GM10266 (cell line): ENCODE data around the gene PRKN.

Experiments used
- DNase-seq: peaks from one replicate; pipeline ENCODE4 v3.0.0; 2012; ENCODE audit errors: extremely low spot score
- TF ChIP-seq, protein P1 (sequence below): IDR thresholded peaks from 2 replicates; pipeline ENCODE4 v1.5.1; 2012; ENCODE audit warnings: mild to moderate bottlenecking, low read depth; ENCODE audit not compliant: control insufficient read depth, insufficient read depth; ENCODE audit errors: missing control alignments

PRKN gene

GRCh38 chr6:161596807-161597520, 1130.6 kb downstream of the PRKN start:
- no peak for DNase-seq
- TF ChIP-seq, protein P1, sequence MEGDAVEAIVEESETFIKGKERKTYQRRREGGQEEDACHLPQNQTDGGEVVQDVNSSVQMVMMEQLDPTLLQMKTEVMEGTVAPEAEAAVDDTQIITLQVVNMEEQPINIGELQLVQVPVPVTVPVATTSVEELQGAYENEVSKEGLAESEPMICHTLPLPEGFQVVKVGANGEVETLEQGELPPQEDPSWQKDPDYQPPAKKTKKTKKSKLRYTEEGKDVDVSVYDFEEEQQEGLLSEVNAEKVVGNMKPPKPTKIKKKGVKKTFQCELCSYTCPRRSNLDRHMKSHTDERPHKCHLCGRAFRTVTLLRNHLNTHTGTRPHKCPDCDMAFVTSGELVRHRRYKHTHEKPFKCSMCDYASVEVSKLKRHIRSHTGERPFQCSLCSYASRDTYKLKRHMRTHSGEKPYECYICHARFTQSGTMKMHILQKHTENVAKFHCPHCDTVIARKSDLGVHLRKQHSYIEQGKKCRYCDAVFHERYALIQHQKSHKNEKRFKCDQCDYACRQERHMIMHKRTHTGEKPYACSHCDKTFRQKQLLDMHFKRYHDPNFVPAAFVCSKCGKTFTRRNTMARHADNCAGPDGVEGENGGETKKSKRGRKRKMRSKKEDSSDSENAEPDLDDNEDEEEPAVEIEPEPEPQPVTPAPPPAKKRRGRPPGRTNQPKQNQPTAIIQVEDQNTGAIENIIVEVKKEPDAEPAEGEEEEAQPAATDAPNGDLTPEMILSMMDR: no peak

DNA sequence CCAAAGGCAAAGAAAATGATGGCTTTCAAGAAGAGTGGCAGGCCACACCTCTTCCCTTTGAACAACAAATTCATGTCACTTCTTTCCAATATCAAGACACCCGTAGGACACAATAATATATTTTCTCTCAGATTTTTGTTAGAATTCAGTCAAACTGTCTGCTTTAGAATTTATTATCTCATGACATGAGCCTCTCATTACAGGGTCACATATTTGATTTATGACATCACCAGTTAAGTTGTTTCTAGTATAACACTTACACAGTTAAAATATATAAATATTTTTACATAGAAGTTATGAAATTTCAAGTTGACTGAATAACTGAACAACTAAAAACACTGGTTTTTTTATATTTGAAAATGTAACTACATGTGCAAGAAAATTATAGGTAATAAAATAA, 1133.2 kb downstream of the PRKN start:
- no peak for DNase-seq
- TF ChIP-seq, protein P1: no peak

DNA sequence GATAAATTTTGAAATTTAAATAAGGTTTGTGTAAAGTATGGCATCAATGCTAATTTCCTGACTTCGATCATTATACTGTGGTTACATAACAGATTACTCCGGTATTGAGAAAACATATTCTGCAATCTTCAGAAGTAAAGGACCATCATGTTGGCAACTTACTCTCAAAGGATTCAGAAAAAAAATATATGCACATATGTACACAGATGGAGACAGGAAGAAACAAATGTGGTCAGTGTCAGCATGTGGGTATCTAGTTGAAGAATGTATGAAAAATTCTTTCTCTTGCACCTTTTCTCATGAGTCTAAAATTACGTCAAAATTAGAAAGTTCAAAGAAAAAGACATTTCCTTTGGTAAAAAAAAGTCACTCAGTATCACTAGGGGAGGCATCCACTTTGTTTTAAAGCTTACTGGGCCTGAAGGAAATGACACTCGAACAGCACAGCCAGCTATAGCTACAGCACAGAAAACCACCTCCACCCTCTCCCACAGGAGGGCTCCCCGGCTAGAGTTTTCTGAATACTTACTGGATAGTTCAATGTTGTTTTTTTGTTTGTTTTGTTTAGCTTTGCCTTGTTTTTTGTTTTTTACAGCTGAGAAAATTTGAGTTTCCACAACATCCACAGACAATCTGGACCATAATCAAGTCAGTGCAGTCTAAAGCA, 1136.5 kb downstream of the PRKN start:
- DNase-seq: no peak
- TF ChIP-seq, protein P1: no peak

DNA sequence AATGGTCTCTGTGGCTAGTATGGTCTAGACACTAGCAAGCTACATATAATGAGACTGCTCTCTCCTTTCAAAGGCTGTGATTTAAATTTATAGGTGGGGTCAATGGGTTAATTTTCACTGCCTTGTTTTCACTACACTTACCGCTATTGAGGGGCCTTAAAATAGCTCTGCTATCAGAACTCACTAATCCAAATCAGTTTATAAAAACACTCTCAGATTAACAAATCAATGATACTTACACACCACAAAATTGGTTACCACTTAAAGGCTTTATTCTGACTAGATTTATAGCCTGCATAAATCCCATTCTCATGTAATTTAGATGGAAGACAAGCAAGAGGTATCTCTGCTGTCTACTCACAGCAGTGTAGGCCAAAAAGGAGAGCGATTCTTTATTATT, 1140.7 kb downstream of the PRKN start:
- TF ChIP-seq, protein P1: no peak
- no peak for DNase-seq

GRCh38 chr6:161584621-161585340, 1142.8 kb downstream of the PRKN start:
- TF ChIP-seq, protein P1: no peak
- DNase-seq: no peak

DNA sequence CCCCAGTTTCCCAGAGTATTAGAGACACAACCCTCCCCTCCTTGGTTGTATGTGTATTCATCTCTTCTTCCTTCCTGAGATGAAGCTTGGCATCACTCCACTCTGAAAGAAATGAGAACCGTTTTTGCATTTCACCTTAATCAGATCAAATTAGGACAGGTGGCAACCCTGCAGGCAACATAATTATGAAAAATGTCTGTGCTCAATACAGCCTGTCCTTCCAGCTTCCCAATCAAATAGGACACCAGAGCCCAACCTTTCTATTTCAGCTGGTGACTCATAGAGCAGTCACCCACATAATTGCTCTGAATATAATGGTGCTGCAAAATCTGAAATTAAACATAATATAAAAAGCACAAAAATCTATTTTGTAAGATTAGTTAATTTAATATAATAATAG, 1143.5 kb downstream of the PRKN start:
- TF ChIP-seq, protein P1: no peak
- no peak for DNase-seq
